Adrenal gland (tissue), 12 donors: ENCODE measurements around the gene ABRAXAS1. TPM values are rescaled to one million over a fixed set of nuclear protein-coding genes. Genes with fewer than 3 reads are reported as not detected.

Experiments
- DNase-seq, 7 donors: peaks; one replicate each; pipeline ENCODE4 v3.0.0-alpha.2; 2019 to 2020
- H3K27ac ChIP-seq, 5 donors: fragments of 200-600 bp; sonication (generic) in 4 of 5; 1 replicate in 3 of 5; 2 replicates in 2 of 5; pipeline versions ENCODE4 v1.5.1 to v1.8.0; 2016 to 2020; ENCODE audit warnings: mild to moderate bottlenecking in 1 of 5
- H3K27me3 ChIP-seq: fragments of 200-600 bp; 2 replicates; pipeline ENCODE4 v1.8.0; 2021
- H3K36me3 ChIP-seq, 2 donors: fragments of 200-600 bp; replicated peaks in 1 of 2; 1 replicate in 1 of 2; 2 replicates in 1 of 2; pipeline versions ENCODE4 v1.5.1 to v1.8.0; 2018 to 2022
- H3K4me1 ChIP-seq, 2 donors: fragments of 200-600 bp; replicated peaks in 1 of 2; 1 replicate in 1 of 2; 2 replicates in 1 of 2; pipeline versions ENCODE4 v1.5.1 to v1.8.0; 2018 to 2021
- H3K4me3 ChIP-seq, 4 donors: fragments of 200-600 bp; sonication (generic) in 3 of 4; one replicate each; pipeline ENCODE4 v1.5.1; 2016 to 2018
- H3K9me3 ChIP-seq, 3 donors: fragments of 200-600 bp; sonication (generic) in 1 of 3; replicated peaks in 1 of 3; 1 replicate in 2 of 3; 2 replicates in 1 of 3; pipeline versions ENCODE4 v1.5.1 to v1.8.0; 2016 to 2021
- CTCF ChIP-seq, 6 experiments: fragments of 450-650 bp in 4 of 6; fragments of 200-600 bp in 2 of 6; sonication (generic) in 1 of 6; IDR thresholded peaks; 1 replicate in 5 of 6; 2 replicates in 1 of 6; pipeline versions ENCODE4 v1.5.1 to v1.8.0; 2016 to 2021; ENCODE audit warnings: antibody characterized with exemption in 6 of 6, mild to moderate bottlenecking in 2 of 6, moderate library complexity in 1 of 6
- POLR2A ChIP-seq, 2 donors: fragments of 450-650 bp; IDR thresholded peaks; one replicate each; pipeline ENCODE4 v1.6.1; 2017; ENCODE audit warnings: antibody characterized with exemption in 2 of 2, mild to moderate bottlenecking in 2 of 2, moderate library complexity in 1 of 2
- WGBS, 4 donors: extraction: QIAGEN DNeasy Blood & Tissue Kit in 2 of 4; methylation state at CpG; one replicate each; pipeline versions ENCODE4 v1.1.5 to v1.1.7; 2013 to 2017; 5-methylcytosine and 5-hydroxymethylcytosine counted together
- intact Hi-C, 2 donors: fragments of 100-400 bp; cut with DNase I; formaldehyde crosslinking; loops; one replicate each; pipeline versions ENCODE4 v1.14.1 to v1.15.0; 2022 to 2023
- polyA plus RNA-seq, 3 donors: library from polyadenylated mRNA; stranded (reverse); fragments of 200-250 nt in 2 of 3; fragments of 350-450 nt in 1 of 3; fragmentation: Illumina TruSeq in 1 of 3; extraction: RNeasy Lipid Tissue Mini Kit (QIAGEN cat#74804) in 1 of 3; gene quantifications; one replicate each; pipeline ENCODE4 v1.2.3, GENCODE V29; 2013 to 2014
- total RNA-seq, 9 donors: library from RNA; depleted of rRNA in 4 of 9; stranded (reverse); fragments of >200 nt in 4 of 9; fragments of 120-200 nt in 1 of 9; fragmentation: NEBNext Ultra II Directional in 1 of 9; extraction: Animal tissue kit (Norgen Biotek cat#: 25700) in 1 of 9; gene quantifications; one replicate each; pipeline versions ENCODE4 v1.1.0 to v1.2.4, GENCODE V29; 2013 to 2023
- donor health status: healthy with polysubstance abuse.
- donor health status: Bipolar disorder and iron deficiency.
- donor health status: DM: yes; HTN: yes; CAD: no.
- donor health status: DM: no; HTN: no; CAD: no.
- donor health status: DM: no; HTN: no; CAD: no.
- donor health status: DM: yes; HTN: yes; CAD: no.

The ABRAXAS1 gene
- total and polyA plus RNA-seq, 12 donors = 3.2 to 18.7 (median 8.2) TPM

GRCh38 chr4:83490876-83491450 is 6.1 kb upstream of the ABRAXAS1 start:
- Histone ChIP-seq H3K4me3 (no peak overlapping the region), H3K9me3 (no peaks in the 10 kb centered on the region), H3K27ac (no peak overlapping the region), H3K36me3 (no peaks in the 10 kb centered on the region), H3K4me1 (no peaks in the 10 kb centered on the region), H3K27me3 (no peaks in the 10 kb centered on the region)
- TF ChIP-seq POLR2A (IDR thresholded peaks at IDR 0.05) (no peak), CTCF (IDR thresholded peaks at IDR 0.05) (peak; percentile 19 to 50 (median 40))
- 2 to 14% (median 6%) methylated on average over 1 of the region's 1 CpG for WGBS, 4 donors
- no peak for DNase-seq
- intact Hi-C loops = no loop called here

- no peak overlapping the region for H3K27ac ChIP-seq
- no peaks in the 10 kb centered on the region for H3K9me3 ChIP-seq
- no peak for TF ChIP-seq CTCF (IDR thresholded peaks at IDR 0.05)
- peaks cover 0 to 6% of the 10 kb centered on the region in 2 donors for H3K4me1 ChIP-seq
- H3K4me3 ChIP-seq = no peak overlapping the region
- 23 to 41% (median 35%) methylated on average over 1 of the region's 1 CpG for WGBS, 4 donors
- DNase-seq = no peak
- H3K27me3 ChIP-seq = no peaks in the 10 kb centered on the region
- H3K36me3 ChIP-seq = no peaks in the 10 kb centered on the region
- intact Hi-C loops = no loop called here
These were observed 4.9 kb upstream of the ABRAXAS1 start for GRCh38 chr4:83489711-83490326.

- Histone ChIP-seq H3K36me3 (no peaks in the 10 kb centered on the region), H3K4me3 (no peak overlapping the region), H3K27ac (no peak overlapping the region), H3K27me3 (no peaks in the 10 kb centered on the region), H3K4me1 (peaks cover 0 to 13% of the 10 kb centered on the region in 2 donors), H3K9me3 (no peaks in the 10 kb centered on the region)
- 80 to 86% (median 83%) methylated on average over 3 of the region's 3 CpGs for WGBS, 4 donors
- intact Hi-C loops = no loop called here
- TF ChIP-seq POLR2A (IDR thresholded peaks at IDR 0.05) (no peak), CTCF (IDR thresholded peaks at IDR 0.05) (no peak)
- no peak for DNase-seq
These were observed 1.7 kb upstream of the ABRAXAS1 start for GRCh38 chr4:83486457-83487129.

GRCh38 chr4:83473966-83474365 is 10.9 kb downstream of the ABRAXAS1 start:
- no peak overlapping the region for H3K27ac ChIP-seq
- H3K27me3 ChIP-seq = no peaks in the 10 kb centered on the region
- H3K36me3 ChIP-seq = peaks cover 0 to 8% of the 10 kb centered on the region in 2 donors
- H3K4me1 ChIP-seq = no peaks in the 10 kb centered on the region
- H3K4me3 ChIP-seq = no peak overlapping the region
- intact Hi-C loops = no loop called here
- no peak for DNase-seq
- H3K9me3 ChIP-seq = no peaks in the 10 kb centered on the region
- no peak for TF ChIP-seq CTCF (IDR thresholded peaks at IDR 0.05)
- no peak for TF ChIP-seq POLR2A (IDR thresholded peaks at IDR 0.05)
- whole genome bisulfite sequencing, 4 donors = 93 to 100% (median 96%) methylated on average over 2 of the region's 2 CpGs
